Suppressor macrophage treated with lipopolysaccharide for 1 hour (primary cell): Measurements from ENCODE around the gene NELL1.
A peak's percentile ranks its signal among the peaks of the same experiment; 100 is the strongest.
"Not testable (repeated sequence)": the region's sequence is repeated elsewhere in the genome, so short reads cannot be mapped to it uniquely, and the experiment has no call there.

Experiments used
- DNase-seq, 3 donors: peaks; one replicate each; pipeline ENCODE4 v3.0.0-alpha.2; 2020 to 2022

NELL1 gene

DNA sequence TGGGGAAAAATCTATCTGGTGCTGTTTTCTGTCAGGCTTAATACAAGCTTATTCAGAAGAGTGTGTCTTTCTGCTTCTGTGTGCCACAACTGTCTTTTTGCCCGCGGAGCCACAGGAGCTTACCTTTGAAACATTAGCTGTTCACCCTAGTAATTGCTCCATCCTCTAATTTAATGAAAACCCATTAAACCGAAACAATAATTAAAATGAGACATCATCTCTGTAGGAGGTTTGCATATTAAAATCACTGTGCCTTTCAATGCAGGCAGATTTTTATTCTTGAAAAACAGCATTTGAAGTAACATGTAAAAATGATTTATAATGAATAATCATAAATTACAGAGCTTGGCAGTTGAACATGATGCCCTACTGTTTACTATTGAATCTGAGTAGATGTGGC, 102.3 kb downstream of the NELL1 start:
- DNase-seq: no peak

DNA sequence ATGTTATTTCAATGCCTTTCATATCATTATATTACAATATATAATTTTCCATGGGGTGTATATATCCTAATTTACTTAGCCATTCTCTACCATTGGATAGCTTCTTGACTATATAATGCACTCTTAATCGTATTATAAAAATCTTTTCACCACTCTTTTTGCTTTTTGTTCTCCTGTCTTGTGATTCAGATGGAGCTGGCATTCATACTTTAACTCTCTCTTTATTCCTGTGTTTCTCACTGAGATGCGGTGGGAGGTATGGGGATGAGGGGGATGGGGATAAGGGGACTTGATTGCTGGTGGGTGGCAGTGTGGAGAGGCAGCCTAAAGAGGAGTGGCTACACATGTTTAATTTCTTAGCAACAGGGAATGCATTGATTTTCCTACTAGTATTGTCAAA, 105.9 kb downstream of the NELL1 start:
- DNase-seq: no peak

DNA sequence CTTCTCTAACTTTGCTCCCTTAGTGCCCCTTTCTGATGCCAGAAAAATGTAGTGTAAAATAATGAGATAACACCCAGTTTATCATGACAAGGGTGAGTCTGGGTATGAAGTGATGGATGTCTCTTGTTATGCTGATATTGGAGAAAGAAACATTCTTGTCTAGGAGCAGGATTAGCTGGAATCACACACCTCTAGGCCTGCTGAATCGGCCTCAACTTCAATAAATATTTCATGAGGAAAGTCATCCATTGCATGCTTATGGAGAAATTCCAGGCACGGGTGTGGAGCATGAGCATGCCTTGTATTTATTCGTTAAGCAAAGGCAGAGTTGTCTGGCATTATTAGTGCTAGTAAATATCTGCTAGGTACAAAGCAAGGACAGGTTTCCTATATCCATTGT, 113.4 kb downstream of the NELL1 start:
- DNase-seq: no peak

DNA sequence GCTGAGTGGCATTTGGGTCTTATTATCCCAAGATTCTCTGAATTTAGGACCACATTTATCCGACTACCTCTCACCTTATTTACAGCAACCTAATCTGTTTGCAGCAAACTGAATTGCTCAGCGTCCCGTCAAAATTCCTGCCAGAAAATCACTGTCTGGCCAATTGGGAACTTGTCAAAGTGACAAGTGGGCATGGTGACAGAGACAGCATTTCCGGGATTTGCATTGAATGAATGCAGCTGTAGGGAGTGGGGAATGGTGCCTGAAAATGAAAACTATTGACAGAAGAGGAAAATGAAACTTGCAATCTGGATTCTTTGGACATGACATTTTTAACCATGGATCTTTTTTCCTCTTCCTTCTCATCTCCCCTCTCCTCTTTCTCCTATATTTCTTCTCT, 113.8 kb downstream of the NELL1 start:
- DNase-seq: no peak

DNA sequence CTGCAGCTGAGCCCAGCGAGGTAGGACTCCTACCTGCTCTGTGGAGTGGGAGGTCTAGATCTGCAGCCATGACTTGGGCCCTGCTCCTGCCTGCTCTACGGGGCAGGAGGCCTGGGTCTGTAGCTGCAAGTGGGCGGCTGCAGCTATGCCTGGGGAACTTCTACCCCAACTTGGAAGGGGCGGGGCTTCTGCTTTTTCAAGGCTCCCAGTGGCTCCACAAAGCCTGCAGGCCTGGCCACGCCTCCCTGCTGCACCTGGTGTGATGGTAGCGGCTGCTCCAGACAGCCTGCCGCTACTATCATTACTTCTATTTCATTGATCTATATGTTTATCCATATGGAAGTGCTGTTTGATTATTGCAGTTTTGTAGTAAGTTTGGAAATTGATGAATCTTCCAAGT, 121.2 kb downstream of the NELL1 start:
- no peak for DNase-seq

DNA sequence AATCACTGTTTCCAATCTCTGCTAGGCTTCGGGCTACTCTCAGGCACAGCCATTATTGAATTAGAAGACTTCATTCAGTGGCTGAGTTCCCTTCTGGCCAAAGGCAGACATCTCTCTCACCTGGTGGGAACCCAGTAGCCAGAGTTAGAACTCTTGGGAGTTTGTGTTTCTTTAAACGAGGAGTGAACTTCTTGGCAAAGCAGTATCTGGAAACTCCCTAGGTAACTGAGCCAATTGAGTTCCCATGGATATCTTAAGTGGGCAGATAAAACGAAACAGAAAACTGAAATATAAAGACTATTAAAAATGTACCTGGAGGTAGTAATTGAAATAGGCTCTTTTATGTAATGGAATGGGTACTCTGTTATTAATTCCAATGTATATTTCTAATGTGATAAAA, 125.6 kb downstream of the NELL1 start:
- no peak for DNase-seq

DNA sequence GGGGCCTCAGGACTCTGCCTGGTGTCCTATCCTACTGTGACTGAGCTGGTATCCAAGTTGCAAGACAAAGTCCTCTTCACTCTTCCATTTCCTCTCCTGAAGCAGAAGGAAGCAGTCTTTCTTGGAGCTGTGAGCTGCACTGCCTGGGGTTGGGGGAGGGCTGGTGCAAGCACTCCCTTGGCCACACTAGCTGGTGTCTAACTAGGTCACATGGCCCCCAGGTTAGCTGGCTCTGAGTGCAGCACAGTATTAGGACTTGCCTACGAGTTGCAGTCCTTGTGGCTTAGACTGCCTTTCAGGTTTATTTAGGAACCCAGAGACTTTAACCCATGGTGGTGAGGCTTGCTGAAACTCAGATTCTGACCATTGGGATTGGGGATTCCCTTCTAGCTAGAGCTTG, 138.9 kb downstream of the NELL1 start:
- no peak for DNase-seq

DNA sequence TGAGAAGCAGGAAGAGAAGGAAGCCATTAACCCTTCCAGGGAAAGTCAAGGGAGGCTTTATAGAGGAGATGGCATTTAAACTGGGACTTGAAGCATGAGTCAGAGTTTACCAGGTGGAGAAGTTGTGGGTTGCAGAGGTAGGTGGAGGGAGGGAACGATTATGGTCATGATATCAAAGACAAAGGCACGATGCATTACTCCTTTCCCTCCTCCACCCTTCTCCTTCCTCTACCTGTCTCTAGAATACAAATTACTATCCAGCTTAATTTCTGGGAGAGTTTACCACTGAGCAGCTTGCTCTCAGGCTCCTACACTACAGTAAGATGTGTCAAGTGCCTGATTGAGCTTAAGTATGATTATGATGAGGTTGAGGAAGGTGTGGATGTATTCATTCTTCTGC, 151.7 kb downstream of the NELL1 start:
- DNase-seq: no peak

DNA sequence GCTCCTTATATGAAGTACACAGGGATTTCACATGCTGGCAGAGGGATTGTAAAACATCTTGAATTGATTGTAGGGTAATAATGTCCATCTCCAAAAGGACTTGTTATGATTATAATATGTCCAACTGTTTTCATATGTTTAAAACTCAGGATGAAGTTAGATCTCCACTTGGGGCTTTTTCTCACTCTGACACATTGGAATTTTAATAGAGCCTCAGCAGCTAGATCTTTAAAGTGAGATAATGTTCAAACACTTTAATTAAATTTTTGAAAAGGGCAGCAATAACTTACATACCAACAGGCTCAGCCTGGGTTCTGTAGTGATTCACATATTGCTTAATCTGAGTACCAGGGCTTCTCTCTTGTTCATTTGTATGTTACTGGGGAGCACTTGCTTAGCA, 152.1 kb downstream of the NELL1 start:
- no peak for DNase-seq

DNA sequence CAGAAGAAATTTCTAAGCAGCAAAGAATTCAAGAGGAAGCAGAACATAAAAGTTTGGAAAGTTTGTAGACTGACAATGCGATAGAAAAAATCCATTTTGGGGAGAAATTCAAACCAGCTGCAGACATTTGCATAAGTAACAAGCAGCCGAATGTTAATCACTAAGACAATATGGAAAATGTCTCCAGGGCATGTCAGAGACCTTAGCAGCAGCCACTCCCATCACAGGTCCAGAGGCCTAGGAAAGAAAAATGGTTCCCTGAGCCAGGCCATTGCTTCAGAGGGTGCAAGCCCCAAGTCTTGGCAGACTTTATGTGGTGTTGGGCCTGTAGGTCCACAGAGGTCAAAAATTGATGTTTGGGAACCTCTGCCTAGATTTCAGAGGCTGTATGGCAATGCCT, 155.4 kb downstream of the NELL1 start:
- no peak for DNase-seq

DNA sequence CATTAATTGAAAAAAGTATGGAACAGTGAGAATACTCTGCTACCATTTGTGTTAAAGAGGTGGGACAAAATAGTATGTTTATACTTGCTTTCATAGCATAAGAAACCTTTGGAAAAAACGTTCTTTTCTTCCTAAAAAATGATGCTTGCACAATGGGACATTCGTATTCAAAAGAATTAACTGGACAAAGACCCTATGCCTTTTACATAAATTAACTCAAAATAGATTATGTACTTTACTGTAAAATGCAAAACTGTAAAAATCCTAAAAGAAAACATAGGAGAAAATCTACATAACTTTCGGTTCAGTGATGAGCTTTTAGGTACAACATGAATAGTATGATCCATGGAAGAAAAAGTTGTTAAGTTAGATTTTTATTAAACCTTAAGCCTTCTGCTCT, 166.2 kb downstream of the NELL1 start:
- no peak for DNase-seq

DNA sequence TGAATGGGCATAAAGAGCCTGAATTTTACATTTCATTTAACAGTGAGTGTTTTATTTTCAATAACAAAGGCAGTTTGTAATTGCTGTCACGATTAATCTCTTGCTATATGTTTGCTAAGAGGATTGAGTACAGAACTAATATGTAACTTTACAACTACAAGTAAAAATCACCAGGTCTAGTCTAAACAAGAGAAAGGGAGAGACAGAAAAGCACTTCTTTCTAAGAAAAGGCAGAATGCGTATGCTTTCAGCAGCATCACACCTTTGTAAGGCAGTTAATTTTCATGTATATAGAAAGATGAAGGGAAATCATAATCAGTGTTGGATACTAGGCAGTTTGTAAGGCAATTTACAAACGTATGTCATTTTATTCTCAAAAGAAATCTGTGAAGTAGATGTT, 169.8 kb downstream of the NELL1 start:
- no peak for DNase-seq

DNA sequence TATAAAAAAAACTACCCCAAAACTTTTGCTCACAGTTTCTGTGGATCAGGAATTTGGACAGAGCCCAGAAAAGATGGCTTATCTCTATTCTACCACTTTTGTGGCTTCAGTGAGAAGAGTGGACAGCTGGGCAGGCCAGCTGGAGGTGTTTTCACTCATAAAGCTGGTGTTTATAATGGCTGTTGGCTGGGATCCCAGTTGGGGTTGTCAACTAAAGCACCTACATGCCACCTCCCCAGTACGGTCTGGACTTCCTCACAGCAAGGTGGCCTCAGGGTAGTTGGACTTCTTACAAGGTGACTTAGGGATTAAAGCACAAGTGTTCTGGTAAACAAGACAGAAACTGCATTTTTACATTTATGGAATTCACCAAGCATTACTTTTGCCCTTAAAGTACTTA, 171.0 kb downstream of the NELL1 start:
- DNase-seq: no peak

DNA sequence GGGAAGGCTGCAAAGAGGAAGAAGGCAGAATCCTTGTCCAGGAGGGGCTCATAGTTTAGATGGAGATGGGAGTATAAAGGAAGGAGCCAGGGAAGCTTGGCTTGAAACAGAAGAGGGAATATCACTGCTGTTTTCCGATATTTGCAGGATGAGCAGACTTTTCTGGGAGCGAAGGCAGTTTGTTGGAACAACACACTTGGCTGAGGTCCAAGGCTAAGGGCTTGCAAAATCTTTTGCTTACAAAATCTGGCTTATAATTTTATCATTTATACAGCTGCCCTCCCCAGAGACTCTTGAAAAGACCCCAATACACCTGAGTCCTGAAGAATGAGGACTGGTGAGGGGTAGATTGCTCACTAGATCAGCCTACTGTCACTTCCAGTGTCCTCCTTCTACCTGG, 174.8 kb downstream of the NELL1 start:
- DNase-seq: no peak

DNA sequence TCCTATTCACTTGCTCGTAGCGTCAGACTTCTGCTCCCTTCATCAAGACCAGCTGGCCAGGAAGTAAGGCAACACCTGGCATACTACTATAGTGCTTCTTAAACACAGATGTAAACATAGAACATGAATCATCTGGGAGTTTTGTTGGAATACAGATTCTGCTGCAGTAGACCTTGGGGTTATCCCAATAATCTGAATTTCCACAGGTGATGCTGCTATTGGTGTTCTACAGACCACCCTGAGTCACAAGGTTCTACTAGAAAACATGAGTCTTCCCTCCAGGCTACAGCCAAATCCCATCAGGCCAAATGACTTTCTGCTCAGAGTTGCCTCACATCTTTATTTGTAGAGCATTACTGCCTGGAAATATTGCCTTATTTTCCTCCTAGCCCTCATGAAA, 175.2 kb downstream of the NELL1 start:
- no peak for DNase-seq

DNA sequence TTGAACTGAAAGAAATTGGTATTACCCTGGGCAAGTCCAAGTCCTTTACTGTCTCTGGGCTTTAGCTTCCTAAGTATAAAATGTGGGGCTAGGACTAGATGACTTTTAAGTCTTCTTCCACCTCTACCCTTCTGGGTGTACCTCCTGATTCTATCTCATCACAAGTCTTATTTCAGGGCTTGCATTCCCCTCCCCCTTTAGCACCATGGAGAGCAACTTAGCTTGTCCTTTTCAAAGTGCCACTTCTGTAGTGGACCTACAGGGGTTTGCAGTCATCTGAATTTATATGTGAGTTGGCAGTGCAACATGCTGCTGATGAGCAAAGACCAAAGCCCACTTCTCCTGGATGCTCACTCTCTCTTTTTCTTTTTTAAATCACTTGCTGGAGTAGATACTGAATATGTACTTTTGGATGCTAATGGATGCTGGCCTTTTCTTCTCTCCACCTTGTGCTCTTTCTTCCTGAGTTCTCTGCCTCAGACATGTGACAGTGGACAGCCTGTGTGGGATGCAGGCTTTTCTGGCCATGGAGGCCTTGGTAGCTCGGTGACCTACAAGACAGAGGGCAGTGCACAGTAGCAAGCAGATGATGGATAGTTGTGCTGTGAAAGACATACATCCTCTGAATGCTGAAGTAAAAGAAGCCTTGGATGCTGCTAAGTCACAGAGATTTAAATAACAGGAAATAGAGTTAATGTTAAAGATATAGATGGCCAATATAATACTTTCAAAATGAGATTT, 185.0 kb downstream of the NELL1 start:
- no peak for DNase-seq

DNA sequence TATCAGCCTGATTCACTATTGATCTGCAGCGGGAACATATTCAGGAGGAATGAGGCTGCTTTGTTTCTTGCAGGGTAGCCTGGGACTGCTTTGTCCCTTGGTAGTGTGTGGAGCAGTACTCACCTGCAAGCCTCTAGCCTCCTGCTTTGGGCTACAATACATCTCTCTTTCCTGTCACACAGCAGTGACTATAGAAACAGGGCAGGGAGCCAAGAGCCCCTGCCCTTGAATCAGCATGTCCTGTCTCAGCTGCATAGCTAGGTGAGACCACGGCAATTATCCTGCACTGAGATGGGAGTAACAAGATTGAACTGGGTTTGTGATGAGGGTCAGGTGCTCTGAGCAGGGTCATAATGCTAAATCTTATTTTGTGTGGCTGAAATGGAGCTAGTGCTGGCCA, 191.9 kb downstream of the NELL1 start:
- DNase-seq: no peak

DNA sequence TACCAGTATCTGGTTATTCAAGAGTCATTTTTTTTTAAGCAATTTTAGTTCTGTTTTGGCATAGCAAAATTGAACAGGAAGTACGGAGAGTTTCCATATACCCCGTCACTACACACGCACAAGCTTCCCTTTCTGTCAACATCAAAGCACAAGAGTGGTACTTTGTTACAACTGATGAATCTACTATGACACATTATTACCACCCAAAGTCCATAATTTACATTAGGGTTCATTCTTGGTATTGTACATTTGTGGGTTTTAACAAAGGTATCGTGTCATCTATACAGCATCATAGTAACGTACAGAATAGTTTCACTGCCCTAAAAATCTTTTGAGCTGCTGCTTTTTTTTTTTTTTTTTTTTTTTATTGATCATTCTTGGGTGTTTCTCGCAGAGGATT, 192.9 kb downstream of the NELL1 start:
- DNase-seq: not testable (repeated sequence)

DNA sequence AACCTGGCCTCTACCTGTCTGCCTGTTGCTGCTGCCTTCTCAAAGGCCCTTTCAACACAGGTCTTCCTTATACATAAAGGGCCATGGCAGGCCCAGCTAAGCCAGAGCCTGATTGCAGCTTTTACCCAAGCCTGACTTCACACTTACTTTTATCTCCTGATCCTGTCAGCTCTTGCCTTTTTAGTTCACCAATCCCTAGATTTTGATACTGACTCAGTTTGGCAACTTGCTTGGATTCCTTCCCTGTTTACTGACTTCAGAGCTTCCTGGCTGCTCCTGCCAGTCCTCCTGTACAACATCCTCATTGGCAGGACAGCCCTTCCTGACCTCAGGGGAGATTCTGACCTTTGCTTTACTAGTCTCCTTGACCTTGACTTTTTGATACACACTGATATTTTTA, 195.2 kb downstream of the NELL1 start:
- no peak for DNase-seq

DNA sequence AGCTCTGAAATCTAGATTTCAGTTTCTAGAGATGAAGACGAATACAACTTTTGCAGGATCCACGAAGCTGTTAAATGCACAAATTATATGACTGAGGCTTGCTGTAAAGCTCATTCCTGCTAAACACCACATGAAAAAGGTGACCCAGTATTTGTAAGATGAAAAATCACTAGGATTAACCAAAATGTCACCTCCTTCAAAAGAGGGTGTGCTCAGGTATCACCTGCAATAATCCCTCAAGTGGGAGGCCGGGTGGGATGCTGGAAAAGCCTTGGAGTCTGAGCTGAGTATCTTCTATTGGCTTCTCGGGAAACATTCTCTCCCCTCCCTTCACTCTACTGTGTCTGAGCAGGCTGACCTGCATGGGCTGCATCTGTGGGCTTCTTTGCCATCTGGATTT, 195.8 kb downstream of the NELL1 start:
- no peak for DNase-seq

DNA sequence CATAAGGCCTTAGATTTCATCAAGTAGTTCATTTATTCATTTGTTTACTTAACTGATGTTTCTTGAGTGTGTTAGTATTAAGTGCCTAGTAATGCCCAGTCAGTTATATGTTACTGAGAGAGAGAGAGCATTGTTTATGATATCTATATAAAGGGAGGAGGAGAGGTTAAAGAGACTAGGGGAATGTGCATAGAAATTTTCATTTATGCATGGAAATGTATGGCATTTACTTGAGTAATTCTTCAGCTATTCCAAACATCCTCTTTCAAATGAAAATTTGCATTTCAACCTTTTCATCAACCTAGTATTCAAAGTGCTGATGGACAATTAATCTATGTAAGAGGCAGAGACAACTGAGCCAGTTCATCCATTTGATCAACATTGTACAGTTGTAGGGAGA, 199.7 kb downstream of the NELL1 start:
- DNase-seq: no peak

DNA sequence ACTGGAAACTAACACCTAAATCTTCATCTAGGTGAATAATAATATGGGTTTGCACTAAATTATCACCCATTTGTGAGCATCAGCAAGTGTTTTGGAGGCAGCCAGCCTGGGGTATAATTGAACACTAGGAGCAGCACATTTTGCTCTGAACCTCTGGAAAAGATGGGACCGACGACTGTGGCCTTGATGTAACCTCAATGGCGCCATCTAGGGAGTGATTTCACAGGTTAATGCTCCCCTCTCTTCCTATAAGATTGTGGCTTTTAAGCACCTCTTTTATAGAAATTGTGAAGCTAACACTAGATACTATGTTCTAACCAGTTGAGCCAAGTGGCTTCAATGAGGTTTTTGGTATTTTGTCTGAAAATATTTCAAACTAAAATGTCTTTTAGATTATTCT, 203.7 kb downstream of the NELL1 start:
- peak in 2 of 3 donors; percentile 4 to 14 for DNase-seq

DNA sequence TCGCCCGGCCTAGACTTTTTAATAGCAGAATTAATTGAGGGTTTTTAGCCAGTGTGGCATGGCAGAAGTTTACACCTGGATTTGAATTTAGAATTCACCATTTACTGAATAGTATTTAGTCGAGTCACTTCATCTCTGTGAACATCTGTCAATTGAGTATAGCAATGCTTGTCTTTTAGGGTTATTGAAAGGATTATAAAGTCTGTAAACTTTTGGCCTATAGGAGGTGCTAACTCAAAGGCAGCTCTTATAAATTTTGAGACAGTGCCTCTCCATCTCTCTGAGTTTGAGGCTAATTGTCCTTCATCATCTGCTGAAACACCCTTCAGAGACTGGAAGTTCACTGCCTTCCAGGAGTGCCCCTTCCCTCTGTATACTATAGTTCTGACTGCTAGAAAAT, 205.0 kb downstream of the NELL1 start:
- no peak for DNase-seq

DNA sequence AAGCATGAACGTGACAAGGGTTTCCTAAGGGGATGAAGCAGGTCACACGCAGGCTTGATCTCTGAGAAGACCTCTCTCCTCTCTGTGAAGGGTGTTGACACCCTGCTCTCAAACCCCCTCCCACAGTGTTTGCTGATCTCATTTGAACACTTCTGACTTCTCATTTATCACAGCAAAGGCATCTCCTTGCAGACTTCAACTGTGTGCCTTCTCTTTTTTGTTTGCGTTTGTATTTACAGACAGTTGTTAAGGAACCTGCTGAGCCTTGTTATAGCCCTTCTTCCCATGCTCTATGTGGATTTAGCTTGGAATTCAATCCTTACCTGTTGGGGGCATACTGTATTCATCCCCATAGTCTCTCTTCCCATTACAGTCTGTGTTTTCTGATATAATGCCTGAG, 206.5 kb downstream of the NELL1 start:
- no peak for DNase-seq

DNA sequence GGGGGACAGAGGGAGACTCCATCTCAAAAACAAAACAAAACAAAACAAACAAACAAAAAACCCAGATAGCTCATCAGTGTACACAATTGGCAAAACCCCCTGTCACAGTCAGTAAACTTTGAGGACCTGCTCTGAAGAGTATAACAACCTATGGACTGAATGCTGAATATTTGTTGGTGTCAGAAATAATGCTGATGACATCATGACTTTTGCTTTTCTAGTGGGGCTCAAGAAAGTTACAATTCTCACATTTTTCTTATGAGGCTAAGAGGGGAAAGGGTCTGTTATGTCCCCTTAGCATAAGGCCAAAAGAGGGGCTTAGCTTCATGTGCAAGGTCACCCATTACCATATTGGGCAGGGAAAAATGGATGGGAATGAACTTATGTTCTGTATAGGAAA, 207.4 kb downstream of the NELL1 start:
- DNase-seq: no peak

DNA sequence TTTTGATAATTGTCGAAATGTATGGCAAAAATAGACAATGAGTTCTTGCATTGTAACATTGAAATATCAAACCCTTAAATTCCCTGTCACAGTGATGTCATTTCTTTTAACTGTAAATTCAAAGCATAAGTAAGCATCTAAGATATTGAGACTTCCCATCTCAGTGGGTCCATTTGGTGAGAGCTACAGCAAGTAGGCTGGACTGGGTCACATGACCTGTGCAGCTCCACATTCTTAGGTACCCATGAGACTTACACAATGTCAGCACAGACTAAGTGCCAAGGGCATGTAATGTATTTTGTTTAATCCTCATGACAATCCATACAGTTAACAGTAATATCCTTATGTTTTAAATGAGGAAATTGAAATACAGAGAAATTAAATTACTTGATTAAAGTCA, 210.7 kb downstream of the NELL1 start:
- no peak for DNase-seq
